Keratinocyte (primary cell): ENCODE results near the gene ERG. TPM values are rescaled to one million over a fixed set of nuclear protein-coding genes. Genes with fewer than 3 reads are reported as not detected.

Source experiments
- DNase-seq: peaks from one replicate; pipeline ENCODE4 v3.0.0-alpha.2; 2011; ENCODE audit warnings: low read depth, missing footprints, low spot score
- FAIRE-seq: peaks from 2 replicates; lab custom pipeline; 2011; peaks lifted over from hg19 to GRCh38; lab: Jason Lieb, UNC
- H2AFZ ChIP-seq: 2 replicates; pipeline ENCODE4 v1.6.0; 2012; ENCODE audit warnings: low read length, control low read depth, inconsistent platforms; ENCODE audit not compliant: control insufficient read depth
- H3K27ac ChIP-seq: 2 replicates; pipeline ENCODE4 v1.5.1; 2011; ENCODE audit warnings: low read length; ENCODE audit not compliant: control insufficient read depth, insufficient read depth
- H3K27me3 ChIP-seq: 3 replicates; pipeline ENCODE4 v1.6.0; 2011; ENCODE audit warnings: low read length; ENCODE audit not compliant: control insufficient read depth, insufficient read depth; ENCODE audit errors: extremely low read depth
- H3K36me3 ChIP-seq, 2 experiments: 2 replicates in 1 of 2; 3 replicates in 1 of 2; pipeline ENCODE4 v1.5.1; 2011; ENCODE audit warnings: low read length in 2 of 2, mild to moderate bottlenecking in 1 of 2; ENCODE audit not compliant: control insufficient read depth in 2 of 2, insufficient read depth in 2 of 2; ENCODE audit errors: extremely low read depth in 1 of 2
- H3K4me1 ChIP-seq: 3 replicates; pipeline ENCODE4 v1.5.1; 2011; ENCODE audit warnings: low read length; ENCODE audit not compliant: control insufficient read depth, insufficient read depth; ENCODE audit errors: extremely low read depth
- H3K4me2 ChIP-seq: 3 replicates; pipeline ENCODE4 v1.6.0; 2011; ENCODE audit warnings: low read depth, low read length; ENCODE audit not compliant: control insufficient read depth, insufficient read depth; ENCODE audit errors: extremely low read depth
- H3K4me3 ChIP-seq, 3 experiments: fragments of 200-600 bp in 1 of 3; sonication (generic) in 1 of 3; 2 replicates in 2 of 3; 3 replicates in 1 of 3; pipeline ENCODE4 v1.5.1; 2011 to 2016; ENCODE audit warnings: low read length in 3 of 3, mild to moderate bottlenecking in 3 of 3, control low read depth in 2 of 3, inconsistent platforms in 1 of 3, low read depth in 1 of 3, mixed read lengths in 1 of 3, mixed run types in 1 of 3, moderate library complexity in 1 of 3; ENCODE audit not compliant: control insufficient read depth in 2 of 3, insufficient read depth in 2 of 3; ENCODE audit errors: extremely low read depth in 1 of 3
- H3K79me2 ChIP-seq: 2 replicates; pipeline ENCODE4 v1.6.0; 2012; ENCODE audit warnings: low read length; ENCODE audit not compliant: control insufficient read depth, insufficient read depth
- H3K9ac ChIP-seq: 3 replicates; pipeline ENCODE4 v1.6.0; 2011; ENCODE audit warnings: low read length; ENCODE audit not compliant: control insufficient read depth, insufficient read depth; ENCODE audit errors: extremely low read depth
- H3K9me1 ChIP-seq: 3 replicates; pipeline ENCODE4 v1.6.0; 2011; ENCODE audit warnings: low read length; ENCODE audit not compliant: control insufficient read depth, insufficient read depth; ENCODE audit errors: extremely low read depth
- H3K9me3 ChIP-seq: 2 replicates; pipeline ENCODE4 v1.5.1; 2012; ENCODE audit warnings: low read depth, low read length; ENCODE audit not compliant: control insufficient read depth
- H4K20me1 ChIP-seq: 3 replicates; pipeline ENCODE4 v1.6.0; 2011; ENCODE audit warnings: low read length; ENCODE audit not compliant: control insufficient read depth, insufficient read depth; ENCODE audit errors: extremely low read depth
- CTCF ChIP-seq, 3 experiments: IDR thresholded peaks in 1 of 3; conservative IDR thresholded peaks in 1 of 3; optimal IDR thresholded peaks in 1 of 3; 2 replicates in 2 of 3; 3 replicates in 1 of 3; pipeline versions ENCODE3 to v1.5.1; 2011; ENCODE audit warnings: low read length in 3 of 3, mild to moderate bottlenecking in 3 of 3, moderate library complexity in 2 of 3, control low read depth in 1 of 3, inconsistent platforms in 1 of 3; ENCODE audit not compliant: insufficient read depth in 2 of 3; ENCODE audit errors: extremely low read depth in 1 of 3
- EZH2 ChIP-seq: IDR thresholded peaks from one replicate; pipeline ENCODE4 v1.6.1; 2012; ENCODE audit warnings: inconsistent platforms, mild to moderate bottlenecking, low read length, moderate library complexity
- dilution Hi-C: fragments of 300-500 bp; cut with MboI; formaldehyde crosslinking; loops from one replicate; pipeline ENCODE4 v1.7.0; 2020; ENCODE audit warnings: low sequenced_read_pairs; ENCODE audit not compliant: extremely low pct_ligation_motif_present
- polyA plus RNA-seq, 5 experiments: library from polyadenylated mRNA; depleted of rRNA in 3 of 5; stranded (reverse) in 3 of 5; stranded (forward) in 1 of 5; unstranded in 1 of 5; fragments of >200 nt; gene quantifications; 1 replicate in 1 of 5; 2 replicates in 3 of 5; 3 replicates in 1 of 5; pipeline versions ENCODE4 v1.2.1 to v1.2.3, GENCODE V29; 2011 to 2012; ENCODE audit warnings: missing spikeins in 2 of 5, low read depth in 1 of 5, low replicate concordance in 1 of 5

Gene ERG
- polyA plus RNA-seq, 1 donor (not counting 4 experiments of a cell fraction or from before 2014, with no cell fraction given) = 0.08 TPM

- FAIRE-seq (no peak), DNase-seq (no peak)
- TF ChIP-seq EZH2 = no peak
- no peak for TF ChIP-seq CTCF (optimal IDR thresholded peaks at IDR 0.05 in 1 of 3, IDR thresholded peaks at IDR 0.05 in 1 of 3, conservative IDR thresholded peaks at IDR 0.05 in 1 of 3; ENCODE audit: extremely low read depth in 1 of 3, insufficient read depth in 2 of 3, low read length in 3 of 3)
- Histone ChIP-seq H3K4me1 (peaks cover 9% of the 10 kb centered on the region), H3K9me3 (no peaks in the 10 kb centered on the region), H3K27me3 (no peaks in the 10 kb centered on the region), H2AFZ (no peak overlapping the region), H3K4me3 (no peak overlapping the region), H3K79me2 (no peaks in the 10 kb centered on the region), H4K20me1 (no peaks in the 10 kb centered on the region), H3K4me2 (no peak overlapping the region), H3K27ac (no peak overlapping the region), H3K9ac (no peak overlapping the region), H3K36me3 (no peaks in the 10 kb centered on the region), H3K9me1 (no peaks in the 10 kb centered on the region)
- dilution Hi-C loops = no loop called here
Observed at GRCh38 chr21:38342739-38343138, 155.5 kb downstream of the ERG start.

- Histone ChIP-seq H2AFZ (no peak overlapping the region), H3K9me1 (no peaks in the 10 kb centered on the region), H3K4me3 (no peak overlapping the region), H3K27me3 (no peaks in the 10 kb centered on the region), H4K20me1 (no peaks in the 10 kb centered on the region), H3K4me2 (no peak overlapping the region), H3K9ac (no peak overlapping the region), H3K36me3 (no peaks in the 10 kb centered on the region), H3K4me1 (peaks cover 17% of the 10 kb centered on the region), H3K9me3 (no peaks in the 10 kb centered on the region), H3K79me2 (no peaks in the 10 kb centered on the region), H3K27ac (no peak overlapping the region)
- dilution Hi-C loops = no loop called here
- TF ChIP-seq CTCF (optimal IDR thresholded peaks at IDR 0.05 in 1 of 3, IDR thresholded peaks at IDR 0.05 in 1 of 3, conservative IDR thresholded peaks at IDR 0.05 in 1 of 3; ENCODE audit: extremely low read depth in 1 of 3, insufficient read depth in 2 of 3, low read length in 3 of 3) = no peak
- no peak for TF ChIP-seq EZH2
- FAIRE-seq = no peak
- no peak for DNase-seq
Observed at GRCh38 chr21:38341546-38342012, 156.7 kb downstream of the ERG start.
